H1 (cell line): ENCODE measurements around the gene TBC1D12. TPM values are rescaled to one million over a fixed set of nuclear protein-coding genes. Genes with fewer than 3 reads are reported as not detected.

Source experiments
- CTCF ChIA-PET: fragments of 300-600 bp; sonication (Branson Sonifier 250); formaldehyde crosslinking; loops from one replicate; lab custom pipeline; 2021; ENCODE audit not compliant: partially characterized antibody; lab: Charles Lee
- POLR2A ChIA-PET: fragments of 300-600 bp; sonication (Branson Sonifier 250); formaldehyde crosslinking; loops from one replicate; lab custom pipeline; 2021; ENCODE audit warnings: inconsistent platforms; ENCODE audit not compliant: partially characterized antibody; lab: Charles Lee
- DNase-seq, 2 experiments: peaks; one replicate each; pipeline versions ENCODE4 v3.0.0 to v3.0.0-alpha.2; 2010 to 2022; ENCODE audit warnings: low spot score in 2 of 2, low read depth in 1 of 2, mixed read lengths in 1 of 2
- FAIRE-seq: peaks from 2 replicates; lab custom pipeline; 2011; peaks lifted over from hg19 to GRCh38; lab: Jason Lieb, UNC
- H2AFZ ChIP-seq: 2 replicates; pipeline ENCODE4 v1.8.1; 2012; ENCODE audit warnings: low read length, inconsistent platforms
- H2AK5ac ChIP-seq: 2 replicates; pipeline ENCODE4 v1.6.1; 2013; ENCODE audit warnings: low read depth, low read length
- H2BK120ac ChIP-seq: replicated peaks from 2 replicates; pipeline ENCODE3; 2013; ENCODE audit warnings: low read depth, low read length, inconsistent platforms
- H2BK12ac ChIP-seq: 2 replicates; pipeline ENCODE4 v1.6.1; 2013; ENCODE audit warnings: low read depth, low read length
- H2BK15ac ChIP-seq: 2 replicates; pipeline ENCODE4 v1.6.1; 2013; ENCODE audit warnings: low read length
- H2BK20ac ChIP-seq: 2 replicates; pipeline ENCODE4 v1.6.1; 2013; ENCODE audit warnings: low read length
- H2BK5ac ChIP-seq: 2 replicates; pipeline ENCODE4 v1.6.1; 2013; ENCODE audit warnings: low read depth, low read length
- H3K14ac ChIP-seq: 2 replicates; pipeline ENCODE4 v1.6.1; 2013; ENCODE audit warnings: inconsistent platforms; ENCODE audit not compliant: insufficient read length
- H3K18ac ChIP-seq: 2 replicates; pipeline ENCODE4 v1.6.1; 2013; ENCODE audit warnings: low read length; ENCODE audit errors: extremely low read depth
- H3K23ac ChIP-seq: 2 replicates; pipeline ENCODE4 v1.6.1; 2013; ENCODE audit warnings: inconsistent platforms; ENCODE audit not compliant: insufficient read length
- H3K23me2 ChIP-seq: 2 replicates; pipeline ENCODE4 v1.6.1; 2013; ENCODE audit warnings: low read depth, low read length
- H3K27ac ChIP-seq: 2 replicates; pipeline ENCODE4 v1.6.1; 2011; ENCODE audit warnings: low read depth, low read length, inconsistent platforms
- H3K27me3 ChIP-seq, 4 experiments: replicated peaks in 1 of 4; 1 replicate in 1 of 4; 2 replicates in 3 of 4; pipeline versions ENCODE4 v1.6.1 to v1.8.1; 2011 to 2013; ENCODE audit warnings: low read length in 3 of 4, mild to moderate bottlenecking in 3 of 4, inconsistent platforms in 2 of 4, mixed read lengths in 2 of 4, moderate library complexity in 1 of 4; ENCODE audit not compliant: control insufficient read depth in 3 of 4, insufficient read depth in 3 of 4; ENCODE audit errors: extremely low read depth in 1 of 4
- H3K36me3 ChIP-seq, 4 experiments: 2 replicates each; pipeline versions ENCODE4 v1.6.1 to v1.8.1; 2011 to 2013; ENCODE audit warnings: mild to moderate bottlenecking in 4 of 4, low read length in 3 of 4, moderate library complexity in 2 of 4, control low read depth in 1 of 4, inconsistent platforms in 1 of 4; ENCODE audit not compliant: insufficient read depth in 4 of 4, control insufficient read depth in 2 of 4
- H3K4ac ChIP-seq: replicated peaks from 2 replicates; pipeline ENCODE3; 2013; ENCODE audit warnings: low read length, low read depth, mixed read lengths, inconsistent platforms; ENCODE audit not compliant: insufficient read length
- H3K4me1 ChIP-seq, 4 experiments: replicated peaks in 1 of 4; 1 replicate in 1 of 4; 2 replicates in 3 of 4; pipeline versions ENCODE4 v1.6.1 to v1.8.1; 2011 to 2013; ENCODE audit warnings: low read length in 3 of 4, inconsistent platforms in 2 of 4, mixed read lengths in 1 of 4; ENCODE audit not compliant: insufficient read depth in 4 of 4, control insufficient read depth in 3 of 4
- H3K4me2 ChIP-seq, 2 experiments: 2 replicates each; pipeline versions ENCODE4 v1.6.1 to v1.8.1; 2011 to 2013; ENCODE audit warnings: low read depth in 2 of 2, low read length in 2 of 2, control low read depth in 1 of 2, inconsistent platforms in 1 of 2, mild to moderate bottlenecking in 1 of 2; ENCODE audit not compliant: insufficient read depth in 1 of 2
- H3K4me3 ChIP-seq, 4 experiments: fragments of 200-600, 300-600 bp in 1 of 4; sonication (generic), shearing (Covaris generic), sonication (Bioruptor Twin) in 1 of 4; 2 replicates each; pipeline versions ENCODE4 v1.5.1 to v1.8.1; 2011 to 2016; ENCODE audit warnings: low read length in 4 of 4, low read depth in 3 of 4, control low read depth in 2 of 4, inconsistent platforms in 2 of 4, mild to moderate bottlenecking in 2 of 4, mixed read lengths in 1 of 4, moderate library complexity in 1 of 4; ENCODE audit not compliant: insufficient read depth in 2 of 4; ENCODE audit errors: extremely low read depth in 1 of 4
- H3K56ac ChIP-seq: replicated peaks from 2 replicates; pipeline ENCODE3; 2013; ENCODE audit warnings: low read depth, mild to moderate bottlenecking, mixed read lengths, low read length, inconsistent platforms; ENCODE audit not compliant: insufficient read length
- H3K79me1 ChIP-seq: 2 replicates; pipeline ENCODE4 v1.6.1; 2013; ENCODE audit warnings: low read depth, low read length, control low read depth
- H3K79me2 ChIP-seq, 2 experiments: 2 replicates each; pipeline versions ENCODE4 v1.6.1 to v1.8.1; 2012 to 2013; ENCODE audit warnings: low read length in 2 of 2, mild to moderate bottlenecking in 2 of 2, inconsistent platforms in 1 of 2; ENCODE audit not compliant: insufficient read depth in 2 of 2, control insufficient read depth in 1 of 2
- H3K9ac ChIP-seq, 4 experiments: replicated peaks in 1 of 4; 1 replicate in 1 of 4; 2 replicates in 3 of 4; pipeline versions ENCODE4 v1.6.1 to v1.8.1; 2011 to 2013; ENCODE audit warnings: low read depth in 3 of 4, low read length in 3 of 4, control low read depth in 2 of 4, mild to moderate bottlenecking in 2 of 4, moderate library complexity in 2 of 4, inconsistent platforms in 1 of 4; ENCODE audit errors: extremely low read depth in 1 of 4
- H3K9me3 ChIP-seq, 2 experiments: 2 replicates each; pipeline versions ENCODE4 v1.6.1 to v1.8.1; 2012 to 2013; ENCODE audit warnings: mild to moderate bottlenecking in 2 of 2, moderate library complexity in 2 of 2, control low read depth in 1 of 2, inconsistent platforms in 1 of 2, low read depth in 1 of 2, low read length in 1 of 2, mixed read lengths in 1 of 2; ENCODE audit not compliant: insufficient read depth in 2 of 2
- H4K20me1 ChIP-seq, 2 experiments: replicated peaks in 1 of 2; 2 replicates each; pipeline versions ENCODE3 to v1.8.1; 2011 to 2013; ENCODE audit warnings: inconsistent platforms in 2 of 2, low read length in 2 of 2, mild to moderate bottlenecking in 1 of 2; ENCODE audit not compliant: insufficient read depth in 2 of 2, control insufficient read depth in 1 of 2
- H4K5ac ChIP-seq: 2 replicates; pipeline ENCODE4 v1.6.1; 2013; ENCODE audit warnings: low read length, low read depth, mixed read lengths, inconsistent platforms; ENCODE audit not compliant: insufficient read length
- H4K8ac ChIP-seq: 2 replicates; pipeline ENCODE4 v1.8.0; 2013; ENCODE audit warnings: mild to moderate bottlenecking, moderate library complexity, low read length, inconsistent platforms; ENCODE audit not compliant: insufficient read depth; ENCODE audit errors: extremely low read depth
- H4K91ac ChIP-seq: replicated peaks from 2 replicates; pipeline ENCODE3; 2013; ENCODE audit warnings: low read length, mixed read lengths, inconsistent platforms; ENCODE audit not compliant: insufficient read length
- BACH1 ChIP-seq: IDR thresholded peaks from 2 replicates; pipeline ENCODE4 v1.6.1; 2012; ENCODE audit warnings: low read length, improper control_type of control experiment
- CBX5 ChIP-seq: fragments of 300-800, 300-1000 bp; sonication (generic); IDR thresholded peaks from 2 replicates; pipeline ENCODE4 v1.7.1; 2016; ENCODE audit warnings: antibody characterized with exemption, low read length, low read depth
- HDAC2 ChIP-seq, 2 experiments: fragments of 300-600 bp in 1 of 2; sonication (generic) in 1 of 2; IDR thresholded peaks; 2 replicates each; pipeline ENCODE4 v1.6.1; 2011 to 2012; ENCODE audit warnings: low read depth in 2 of 2, low read length in 2 of 2, mild to moderate bottlenecking in 2 of 2, moderate library complexity in 2 of 2, borderline replicate concordance in 1 of 2, inconsistent platforms in 1 of 2
- JUND ChIP-seq: IDR thresholded peaks from 2 replicates; pipeline ENCODE4 v1.6.1; 2011; ENCODE audit warnings: mild to moderate bottlenecking, improper control_type of control experiment, low read length
- KDM5A ChIP-seq: fragments of 200-600 bp; IDR thresholded peaks from 2 replicates; pipeline ENCODE4 v1.7.1; 2012; ENCODE audit warnings: mild to moderate bottlenecking, low read length, inconsistent platforms, mixed read lengths
- RBBP5 ChIP-seq: IDR thresholded peaks from 2 replicates; pipeline ENCODE4 v1.7.1; 2012; ENCODE audit warnings: low read depth, mild to moderate bottlenecking, inconsistent platforms, low read length, moderate library complexity, borderline replicate concordance
- RXRA ChIP-seq: IDR thresholded peaks from 2 replicates; pipeline ENCODE4 v1.6.1; 2011; ENCODE audit warnings: low read depth, mild to moderate bottlenecking, low read length, moderate library complexity; ENCODE audit not compliant: insufficient read depth
- SP2 ChIP-seq: IDR thresholded peaks from 2 replicates; pipeline ENCODE4 v1.6.1; 2012; ENCODE audit warnings: mild to moderate bottlenecking, low read length, inconsistent platforms
- TCF12 ChIP-seq: IDR thresholded peaks from 2 replicates; pipeline ENCODE4 v1.6.1; 2011; ENCODE audit warnings: low read depth, mild to moderate bottlenecking, low read length
- ZNF274 ChIP-seq: IDR thresholded peaks from 2 replicates; pipeline ENCODE4 v1.7.0; 2012; ENCODE audit warnings: low read length, borderline replicate concordance; ENCODE audit errors: extremely low read depth
- WGBS, 2 experiments: shearing (Covaris generic) in 1 of 2; methylation state at CpG; one replicate each; pipeline versions ENCODE4 v1.1.6 to v1.1.7; 2013 to 2015; ENCODE audit warnings: low lambda C conversion rate in 2 of 2, mixed read lengths in 2 of 2, inconsistent platforms in 1 of 2, low coverage in 1 of 2, missing lambda C conversion rate in 1 of 2; ENCODE audit not compliant: insufficient replicate concordance in 2 of 2, insufficient coverage in 1 of 2, insufficient read length in 1 of 2; ENCODE audit errors: extremely low coverage in 1 of 2, missing lambda C conversion rate in 1 of 2; 5-methylcytosine and 5-hydroxymethylcytosine counted together
- polyA plus RNA-seq, 7 experiments: library from polyadenylated mRNA; depleted of rRNA in 3 of 7; stranded (reverse) in 5 of 7; unstranded in 2 of 7; fragments of >200 nt in 5 of 7; fragments of 200-250 nt in 2 of 7; gene quantifications; 1 replicate in 5 of 7; 2 replicates in 1 of 7; 4 replicates in 1 of 7; pipeline versions ENCODE4 v1.2.1 to v1.2.3, GENCODE V29; 2011 to 2013; ENCODE audit warnings: missing spikeins in 2 of 7, mixed read lengths in 2 of 7
- total RNA-seq: library from RNA; stranded (reverse); fragmentation: NEBNext Ultra II Directional; extraction: Animal tissue kit (Norgen Biotek cat#: 25700); gene quantifications from 2 replicates; pipeline ENCODE4 v1.2.1, GENCODE V29; 2021

TBC1D12 gene
- total and polyA plus RNA-seq, 2 of the 8 experiments (the other 6 are each of a cell fraction or from before 2014, with no cell fraction given), result 1.1 to 3.2 TPM

DNA sequence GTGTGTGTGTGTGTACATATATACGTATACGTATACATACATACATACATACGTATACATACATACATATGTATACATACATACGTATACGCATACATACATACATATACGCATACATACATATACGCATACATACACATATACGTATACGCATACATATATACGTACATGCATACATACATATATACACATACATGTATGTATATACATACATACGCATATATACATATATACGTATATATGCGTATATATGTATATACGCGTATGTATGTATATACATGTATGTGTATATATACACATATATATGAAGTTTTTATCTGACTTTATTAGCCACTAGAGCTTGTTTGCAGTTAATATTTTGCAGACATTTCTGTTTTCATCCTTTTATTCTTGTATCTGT, 63.3 kb downstream of the TBC1D12 start:
- H3K4me3 ChIP-seq, result no peak overlapping the region
- no peak overlapping the region for H3K56ac ChIP-seq
- no peak overlapping the region for H3K18ac ChIP-seq
- H3K79me2 ChIP-seq, result no peaks in the 10 kb centered on the region
- POLR2A ChIA-PET, result no interaction called here
- no peaks in the 10 kb centered on the region for H3K36me3 ChIP-seq
- H3K9ac ChIP-seq, result no peak overlapping the region
- TF ChIP-seq HDAC2 (IDR thresholded peaks at IDR 0.05; ENCODE audit: borderline replicate concordance in 1 of 2, low read depth in 2 of 2, low read length in 2 of 2), result no peak
- TF ChIP-seq SP2, result no peak
- no peak for TF ChIP-seq KDM5A
- no peak for TF ChIP-seq CBX5
- TF ChIP-seq RXRA, result no peak
- TF ChIP-seq TCF12, result no peak
- no peak for TF ChIP-seq ZNF274
- no peak for TF ChIP-seq BACH1
- TF ChIP-seq RBBP5, result no peak
- no peak for TF ChIP-seq JUND
- CTCF ChIA-PET, result interaction anchor here (1.1 kb wide), 1 partner anchor 348 kb away, joined by 3 read pairs; no protein-coding TSS in a partner anchor
- no peaks in the 10 kb centered on the region for H3K79me1 ChIP-seq
- FAIRE-seq (no peak), DNase-seq (no peak)
- H2BK20ac ChIP-seq, result no peak overlapping the region
- H3K23me2 ChIP-seq, result no peaks in the 10 kb centered on the region
- no peak overlapping the region for H2BK5ac ChIP-seq
- WGBS, 2 experiments, result 82% methylated on average over 13 of the region's 15 CpGs; no CpG with 5 or more reads in 1 of the 2 experiments
- no peak overlapping the region for H2BK120ac ChIP-seq
- H2BK15ac ChIP-seq, result no peak overlapping the region
- no peak overlapping the region for H3K27ac ChIP-seq
- no peaks in the 10 kb centered on the region for H3K9me3 ChIP-seq
- H3K14ac ChIP-seq, result no peak overlapping the region
- H4K91ac ChIP-seq, result no peak overlapping the region
- H2BK12ac ChIP-seq, result no peak overlapping the region
- no peak overlapping the region for H2AK5ac ChIP-seq
- no peak overlapping the region for H4K5ac ChIP-seq
- no peak overlapping the region for H3K23ac ChIP-seq
- no peaks in the 10 kb centered on the region for H3K27me3 ChIP-seq
- no peaks in the 10 kb centered on the region for H3K4me1 ChIP-seq
- H4K20me1 ChIP-seq, result no peaks in the 10 kb centered on the region
- H4K8ac ChIP-seq, result no peak overlapping the region
- no peak overlapping the region for H3K4me2 ChIP-seq
- no peak overlapping the region for H2AFZ ChIP-seq
- no peak overlapping the region for H3K4ac ChIP-seq
